HL-60/S4 treated with retinoic acid at 250 ng/mL for 4 days and 3 days (cell line): ENCODE data around the gene ADD1.
"Not testable (repeated sequence)": the region's sequence is repeated elsewhere in the genome, so short reads cannot be mapped to it uniquely, and the experiment has no call there.

Experiments
- in situ Hi-C: fragments of 300-500 bp; cut with MboI; formaldehyde crosslinking; loops from 2 replicates; pipeline ENCODE4 v1.7.0; 2022; ENCODE audit warnings: low sequenced_read_pairs

The ADD1 gene

DNA sequence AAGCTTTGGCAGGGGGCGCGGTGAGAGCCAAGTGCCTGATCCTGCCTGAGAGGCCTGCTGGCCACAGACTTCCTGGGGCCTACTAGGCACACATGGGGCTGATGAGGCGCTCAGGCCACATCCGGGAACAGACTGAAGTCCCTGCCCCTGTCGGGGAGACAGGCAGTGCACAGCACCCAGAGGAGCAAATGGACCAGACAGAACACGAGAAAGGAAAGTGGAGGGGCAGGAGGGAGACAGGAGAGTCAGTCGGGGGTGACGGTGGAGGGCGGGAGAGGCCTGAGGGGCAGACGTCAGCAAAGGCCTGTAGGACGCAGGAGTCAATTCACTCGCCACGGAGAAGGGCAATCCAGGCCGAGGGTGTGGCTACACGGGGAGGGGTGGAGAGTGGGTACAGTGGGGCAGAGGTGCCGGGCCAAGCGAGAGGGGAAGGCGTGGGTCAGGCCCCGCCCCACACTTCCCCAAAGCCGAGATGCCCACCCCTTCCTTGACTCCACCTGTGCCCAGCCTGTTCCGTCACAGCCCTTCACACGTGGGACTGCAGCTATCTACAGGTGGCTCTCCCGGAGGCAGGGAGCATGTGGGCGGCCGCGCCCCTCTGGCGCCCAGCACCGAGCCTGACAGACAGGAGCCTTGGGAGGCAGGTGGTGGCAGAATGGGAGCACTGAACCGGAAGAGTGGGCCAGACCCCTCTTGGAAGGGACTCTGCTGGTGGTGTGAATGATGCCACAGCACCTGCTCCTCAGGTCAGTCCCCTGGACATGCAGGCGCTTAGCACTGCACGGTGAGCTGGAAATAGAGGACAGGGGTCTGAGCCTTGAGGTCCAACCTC is 99.1 kb downstream of the ADD1 start:
- in situ Hi-C loops, result no loop called here

DNA sequence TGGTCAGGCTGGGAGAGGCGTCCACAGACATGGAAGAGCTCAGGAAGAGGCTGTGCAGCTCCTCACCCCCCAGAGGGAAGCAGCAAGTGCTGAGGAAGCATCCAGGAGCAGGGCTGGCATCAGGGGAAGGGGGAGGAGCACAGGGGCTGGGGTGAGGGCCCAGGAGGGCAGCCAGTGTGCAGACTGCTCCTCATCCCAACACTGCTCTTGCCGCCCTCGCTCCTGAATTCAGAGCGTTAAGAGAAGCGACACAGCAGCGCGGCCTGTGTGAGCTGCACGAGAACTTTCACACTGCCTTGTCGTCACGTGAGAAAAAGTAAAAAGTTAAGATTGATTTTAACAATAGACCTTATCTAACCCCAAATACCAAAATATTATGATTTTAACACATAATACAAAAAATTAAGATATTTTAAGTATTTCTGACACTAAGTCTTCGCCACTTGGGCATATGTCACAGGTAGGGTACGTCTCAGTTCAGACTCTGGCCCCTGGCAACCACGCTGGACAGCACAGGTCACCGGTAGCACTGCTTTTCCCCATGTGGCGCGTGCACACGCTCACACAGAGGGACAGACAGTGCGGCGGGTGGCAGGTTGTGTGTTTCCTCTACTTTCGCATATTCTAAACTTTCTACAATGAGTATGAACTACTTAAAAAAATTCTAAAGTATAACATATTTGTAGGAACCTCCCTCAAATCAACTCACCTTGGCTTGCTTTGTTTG is 99.9 kb downstream of the ADD1 start:
- in situ Hi-C loops, result no loop called here

DNA sequence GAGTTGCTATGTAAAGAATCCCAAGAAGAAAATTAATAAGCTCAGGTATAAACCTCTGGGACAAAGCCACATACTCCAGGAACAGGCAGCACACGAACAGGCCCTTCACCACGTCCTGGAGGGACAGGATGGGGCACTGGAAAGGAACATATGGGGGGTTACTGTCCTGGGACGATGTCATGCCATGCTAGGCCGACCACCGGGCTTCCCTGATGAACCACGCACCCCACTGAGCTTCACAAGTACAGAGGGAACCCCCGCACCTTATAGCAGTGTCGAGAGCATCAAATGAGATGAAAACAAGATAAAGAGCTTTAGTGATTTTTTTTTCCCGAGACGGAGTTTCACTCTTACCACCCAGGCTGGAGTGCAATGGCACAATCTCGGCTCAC is 100.4 kb downstream of the ADD1 start:
- in situ Hi-C loops, result no loop called here

DNA sequence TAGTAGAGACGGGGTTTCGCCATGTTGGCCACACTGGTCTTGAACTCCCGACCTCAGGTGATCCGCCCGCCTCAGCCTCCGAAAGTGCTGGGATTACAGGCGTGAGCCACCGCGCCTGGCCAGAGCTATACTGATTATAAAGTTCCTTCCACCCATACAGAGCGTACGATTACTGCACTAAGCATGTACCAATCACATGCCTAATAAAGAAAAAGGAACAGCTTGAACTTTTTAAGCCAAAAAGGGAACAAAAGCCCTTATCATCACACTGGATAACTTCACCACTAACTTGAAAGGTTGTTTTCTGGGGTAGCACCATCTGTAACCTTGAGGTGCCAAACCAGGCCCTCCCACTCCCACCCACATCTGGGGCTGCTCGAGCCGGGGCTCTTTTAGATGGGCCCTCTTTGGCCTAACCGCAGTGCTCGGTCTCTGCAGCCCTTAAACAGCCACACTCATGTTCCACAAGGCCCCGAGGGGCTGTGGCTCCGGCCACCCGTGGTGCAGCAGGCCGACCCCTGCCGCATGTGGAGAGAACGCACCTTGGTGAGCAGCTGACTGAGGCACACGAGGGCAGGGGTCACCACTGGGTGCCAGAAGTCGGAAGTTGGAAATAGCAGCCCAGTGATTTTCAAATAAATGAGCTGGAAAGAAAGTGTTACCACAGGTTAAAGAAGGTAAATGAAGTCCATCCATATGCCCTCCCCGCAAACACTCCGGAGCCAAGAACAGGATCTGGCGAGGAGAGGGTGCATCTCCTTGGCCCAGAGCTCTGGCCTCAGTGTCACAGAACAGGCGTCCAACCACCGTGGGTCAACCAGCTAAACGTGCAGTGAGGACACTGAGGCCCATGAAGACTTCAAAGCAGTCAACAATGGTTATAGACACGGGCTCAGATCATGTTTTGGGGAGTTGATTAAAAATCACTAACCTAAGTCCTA is 101.2 kb downstream of the ADD1 start:
- in situ Hi-C loops, result no loop called here

DNA sequence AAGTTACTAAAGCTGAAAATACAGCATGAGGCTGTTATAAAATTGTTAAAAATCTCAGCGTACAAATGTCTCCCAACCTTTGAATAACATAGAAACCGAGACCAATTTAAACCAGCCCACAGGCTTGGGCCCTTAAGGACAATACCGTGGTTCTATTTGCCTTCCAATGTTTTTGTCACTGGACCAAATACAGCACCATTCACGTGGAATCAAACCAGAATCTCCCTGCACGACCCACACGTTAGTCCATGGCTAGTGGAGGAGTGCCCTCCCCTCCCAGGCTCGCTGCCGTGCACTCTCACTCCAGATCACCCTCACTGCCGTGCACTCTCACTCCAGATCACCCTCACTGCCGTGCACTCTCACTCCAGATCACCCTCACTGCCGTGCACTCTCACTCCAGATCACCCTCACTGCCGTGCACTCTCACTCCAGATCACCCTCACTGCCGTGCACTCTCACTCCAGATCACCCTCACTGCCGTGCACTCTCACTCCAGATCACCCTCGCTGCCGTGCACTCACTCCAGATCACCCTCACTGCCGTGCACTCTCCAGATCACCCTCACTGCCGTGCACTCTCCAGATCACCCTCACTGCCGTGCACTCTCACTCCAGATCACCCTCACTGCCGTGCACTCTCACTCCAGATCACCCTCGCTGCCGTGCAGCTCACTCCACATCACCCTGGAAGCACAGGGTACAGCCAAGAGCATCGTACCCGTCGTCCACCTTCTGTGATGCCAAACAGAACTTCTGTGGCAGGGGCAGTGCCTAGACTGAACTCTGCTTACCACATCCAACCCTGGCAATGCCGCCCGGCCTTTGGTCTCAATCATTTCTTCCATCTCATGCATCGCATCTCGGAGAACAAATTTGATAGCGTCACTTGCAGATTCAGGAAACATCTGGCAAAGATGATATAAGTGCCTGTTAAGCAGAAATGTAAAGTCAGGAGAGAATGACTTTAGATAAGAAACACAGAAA is 102.3 kb downstream of the ADD1 start:
- in situ Hi-C loops, result not testable (repeated sequence)

DNA sequence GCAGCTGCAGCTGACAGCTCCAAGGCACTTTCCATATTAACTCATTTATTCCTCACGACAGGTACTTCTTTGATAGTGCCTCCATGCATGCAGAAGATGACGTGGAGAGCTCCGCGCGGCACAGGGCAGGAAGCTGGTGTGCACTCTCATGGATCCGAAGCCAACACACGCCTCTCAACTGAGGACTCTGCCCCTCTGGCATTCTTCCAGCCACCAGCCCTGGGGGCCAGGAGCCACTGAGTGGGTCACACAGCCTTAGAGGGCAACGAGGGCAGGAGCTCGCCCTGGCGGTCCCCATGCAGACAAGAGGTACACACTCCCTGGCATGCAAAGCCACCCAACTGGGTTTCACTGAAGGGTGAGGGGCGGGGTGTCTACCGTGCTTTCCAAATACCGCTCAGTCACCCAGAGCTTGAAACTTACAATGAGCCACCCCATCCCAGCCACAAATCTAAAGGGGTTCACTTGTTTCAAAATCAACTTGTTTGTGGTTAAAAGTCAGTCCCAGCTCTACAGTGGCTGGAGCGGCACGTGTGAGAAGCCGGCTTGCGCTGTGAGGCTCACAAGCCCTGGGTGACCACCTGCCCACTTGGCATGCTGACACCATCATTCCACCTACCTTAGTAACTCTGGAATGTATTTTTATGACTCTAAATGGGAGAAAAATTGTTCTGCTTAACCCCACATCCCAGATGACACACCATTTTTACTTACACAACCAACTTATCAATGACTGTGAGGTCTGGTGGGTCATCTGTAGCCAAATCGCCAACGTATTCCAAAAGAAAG is 103.4 kb downstream of the ADD1 start:
- in situ Hi-C loops, result no loop called here

GRCh38 chr4:2947926-2948325 is 104.3 kb downstream of the ADD1 start:
- in situ Hi-C loops, result no loop called here

- in situ Hi-C loops, result no loop called here
Measured at GRCh38 chr4:2948895-2949781, 105.5 kb downstream of the ADD1 start.

DNA sequence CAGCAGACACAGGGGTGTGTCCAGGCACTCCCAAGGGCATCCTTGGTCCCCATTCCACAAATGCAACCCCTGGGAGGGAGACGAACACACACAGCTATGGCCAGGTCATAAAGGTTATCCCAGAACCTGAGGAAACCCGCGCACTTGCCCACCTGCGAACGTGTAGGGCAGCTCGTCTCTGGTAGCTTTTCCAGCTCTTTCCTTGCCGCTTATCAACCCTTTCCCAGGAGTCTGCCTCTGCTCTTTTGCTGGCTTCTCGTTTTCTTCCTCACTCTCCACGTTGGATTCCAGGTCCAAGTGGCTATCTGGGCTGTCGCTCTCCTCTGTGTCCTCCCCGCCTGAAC is 106.1 kb downstream of the ADD1 start:
- in situ Hi-C loops, result no loop called here

GRCh38 chr4:2950221-2950989 is 106.8 kb downstream of the ADD1 start:
- in situ Hi-C loops, result no loop called here

DNA sequence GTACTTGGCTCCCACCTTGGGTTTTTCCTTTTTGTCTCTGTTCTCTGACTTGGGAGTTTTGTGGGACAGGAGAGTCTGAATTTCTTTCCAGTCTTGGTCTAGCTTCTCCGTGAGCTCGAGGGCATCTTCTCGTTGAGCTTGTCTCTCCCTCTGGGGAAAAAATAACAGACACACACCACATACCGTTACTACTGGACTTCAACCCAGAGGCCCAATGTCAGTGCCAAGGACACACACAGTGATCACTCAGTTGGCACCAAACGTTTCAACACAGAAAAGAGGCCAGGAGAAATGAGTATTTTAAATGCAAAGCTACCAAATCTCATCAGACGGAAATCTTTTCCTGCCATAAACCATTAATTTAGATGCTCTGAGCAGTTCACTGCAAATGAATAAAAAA is 109.9 kb downstream of the ADD1 start:
- in situ Hi-C loops, result no loop called here

- in situ Hi-C loops, result no loop called here
Measured at GRCh38 chr4:2954358-2955185, 110.9 kb downstream of the ADD1 start.

GRCh38 chr4:2955186-2956044 is 111.8 kb downstream of the ADD1 start:
- in situ Hi-C loops, result not testable (repeated sequence)

GRCh38 chr4:2958446-2958845 is 114.8 kb downstream of the ADD1 start:
- in situ Hi-C loops, result no loop called here

DNA sequence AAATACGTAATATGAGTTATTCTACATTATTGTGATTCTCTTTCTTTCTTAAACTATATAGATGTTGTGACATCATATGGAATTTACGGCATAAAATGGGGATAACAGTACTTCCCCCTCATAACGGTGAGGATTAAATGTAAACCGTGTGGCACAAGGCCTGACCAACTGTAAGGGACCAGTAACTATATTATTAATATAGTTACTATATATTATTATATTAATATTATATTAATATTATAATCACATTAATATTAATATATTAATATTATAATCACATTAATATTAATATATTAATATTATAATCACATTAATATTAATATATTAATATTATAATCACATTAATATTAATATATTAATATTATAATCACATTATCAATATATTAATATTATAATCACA is 116.8 kb downstream of the ADD1 start:
- in situ Hi-C loops, result not testable (repeated sequence)

GRCh38 chr4:2961421-2961810 is 117.8 kb downstream of the ADD1 start:
- in situ Hi-C loops, result no loop called here
